H54 (cell line): ENCODE measurements around the gene SVEP1.

Experiments
- DNase-seq: peaks from one replicate; pipeline ENCODE4 v3.0.0; 2011; ENCODE audit warnings: low spot score, mixed read lengths; ENCODE audit not compliant: insufficient read length
- FAIRE-seq: peaks from 3 replicates; lab custom pipeline; 2011; peaks lifted over from hg19 to GRCh38; lab: Jason Lieb, UNC
- POLR2A ChIP-seq: IDR thresholded peaks from 2 replicates; pipeline ENCODE4 v1.6.1; 2011; ENCODE audit warnings: low read depth, mild to moderate bottlenecking, low read length

The SVEP1 gene

GRCh38 chr9:110526426-110526825 is 53.1 kb downstream of the SVEP1 start:
- FAIRE-seq (no peak), DNase-seq (no peak)
- no peak for TF ChIP-seq POLR2A

- FAIRE-seq: no peak
- TF ChIP-seq POLR2A: no peak
- no peak for DNase-seq
Measured at GRCh38 chr9:110521206-110521605, 58.3 kb downstream of the SVEP1 start.

GRCh38 chr9:110520120-110520701 is 59.3 kb downstream of the SVEP1 start:
- no peak for TF ChIP-seq POLR2A
- no peak for FAIRE-seq
- DNase-seq: no peak

- FAIRE-seq: no peak
Measured at GRCh38 chr9:110517483-110517882, 62.1 kb downstream of the SVEP1 start.

GRCh38 chr9:110514897-110515296 is 64.6 kb downstream of the SVEP1 start:
- DNase-seq: no peak
- TF ChIP-seq POLR2A: no peak
- no peak for FAIRE-seq

More at GRCh38 chr9:110517483-110517882, 62.1 kb downstream of the SVEP1 start:
- TF ChIP-seq POLR2A: no peak
- DNase-seq: no peak

GRCh38 chr9:110512817-110513216 is 66.7 kb downstream of the SVEP1 start:
- no peak for TF ChIP-seq POLR2A
- no peak for DNase-seq
- no peak for FAIRE-seq

GRCh38 chr9:110509792-110510191 is 69.7 kb downstream of the SVEP1 start:
- no peak for FAIRE-seq
- DNase-seq: no peak
- TF ChIP-seq POLR2A: no peak

- DNase-seq (no peak), FAIRE-seq (no peak)
- TF ChIP-seq POLR2A: no peak
Measured at GRCh38 chr9:110502842-110503241, 76.7 kb downstream of the SVEP1 start.

- no peak for TF ChIP-seq POLR2A
- DNase-seq (no peak), FAIRE-seq (no peak)
Measured at GRCh38 chr9:110499608-110500007, 79.9 kb downstream of the SVEP1 start.

GRCh38 chr9:110487196-110487595 is 92.3 kb downstream of the SVEP1 start:
- TF ChIP-seq POLR2A: no peak
- DNase-seq (no peak), FAIRE-seq (no peak)

GRCh38 chr9:110486218-110486617 is 93.3 kb downstream of the SVEP1 start:
- FAIRE-seq (no peak), DNase-seq (no peak)
- TF ChIP-seq POLR2A: no peak

GRCh38 chr9:110479481-110479880 is 100.1 kb downstream of the SVEP1 start:
- TF ChIP-seq POLR2A: no peak
- no peak for DNase-seq
- FAIRE-seq: no peak

- FAIRE-seq (no peak), DNase-seq (no peak)
- no peak for TF ChIP-seq POLR2A
Measured at GRCh38 chr9:110476251-110476650, 103.3 kb downstream of the SVEP1 start.

- no peak for FAIRE-seq
- TF ChIP-seq POLR2A: no peak
- no peak for DNase-seq
Measured at GRCh38 chr9:110472111-110472510, 107.4 kb downstream of the SVEP1 start.

- no peak for DNase-seq
- TF ChIP-seq POLR2A: no peak
- FAIRE-seq: no peak
Measured at GRCh38 chr9:110468950-110469349, 110.6 kb downstream of the SVEP1 start.
